ENCODE data around the gene TMIGD2.

- no peak for TF ChIP-seq CTCF (IDR thresholded peaks at IDR 0.05; ENCODE audit: low read depth, low read length)
- TF ChIP-seq EZH2phosphoT487 (IDR thresholded peaks at IDR 0.05; ENCODE audit: low read depth), result no peak
These were observed 48.5 kb upstream of the TMIGD2 start for GRCh38 chr19:4350726-4351125.

Measured in OCI-LY3 (cell line).